22Rv1 (cell line): ENCODE data around the gene EVC.
A peak's percentile ranks its signal among the peaks of the same experiment; 100 is the strongest.

Experiments used
- H3K27ac ChIP-seq: fragments of 450-650 bp; 2 replicates; pipeline ENCODE4 v1.5.1; 2017
- ZFX ChIP-seq: fragments of 450-650 bp; IDR thresholded peaks from 2 replicates; pipeline ENCODE4 v1.6.1; 2017; ENCODE audit warnings: antibody characterized with exemption, borderline replicate concordance
- TF ChIP-seq, protein P1 (sequence below): fragments of 450-650 bp; IDR thresholded peaks from 2 replicates; pipeline ENCODE4 v1.5.1; 2017; ENCODE audit warnings: mild to moderate bottlenecking

EVC gene

DNA sequence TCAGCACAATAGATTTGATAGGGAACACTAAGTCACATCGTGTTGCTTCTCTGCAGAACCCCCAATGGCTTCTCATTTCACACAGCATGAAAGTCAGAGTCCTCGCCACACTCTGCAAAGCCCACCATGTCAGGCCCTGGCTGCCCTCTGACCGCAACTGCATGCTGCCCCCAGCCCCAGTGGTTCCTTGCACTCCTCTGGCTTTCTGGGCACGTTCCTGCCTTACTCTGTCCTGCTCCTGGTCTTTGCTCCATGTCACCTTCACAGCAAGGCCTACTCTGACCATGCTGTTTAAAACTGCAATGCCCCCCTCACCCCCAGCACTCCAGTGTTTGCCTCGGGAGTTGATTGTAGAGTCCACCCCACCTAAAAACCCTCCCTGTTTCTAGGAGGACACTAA lies 78.1 kb downstream of the EVC start:
- no peak overlapping the region for H3K27ac ChIP-seq
- no peak for TF ChIP-seq ZFX
- TF ChIP-seq, protein P1, sequence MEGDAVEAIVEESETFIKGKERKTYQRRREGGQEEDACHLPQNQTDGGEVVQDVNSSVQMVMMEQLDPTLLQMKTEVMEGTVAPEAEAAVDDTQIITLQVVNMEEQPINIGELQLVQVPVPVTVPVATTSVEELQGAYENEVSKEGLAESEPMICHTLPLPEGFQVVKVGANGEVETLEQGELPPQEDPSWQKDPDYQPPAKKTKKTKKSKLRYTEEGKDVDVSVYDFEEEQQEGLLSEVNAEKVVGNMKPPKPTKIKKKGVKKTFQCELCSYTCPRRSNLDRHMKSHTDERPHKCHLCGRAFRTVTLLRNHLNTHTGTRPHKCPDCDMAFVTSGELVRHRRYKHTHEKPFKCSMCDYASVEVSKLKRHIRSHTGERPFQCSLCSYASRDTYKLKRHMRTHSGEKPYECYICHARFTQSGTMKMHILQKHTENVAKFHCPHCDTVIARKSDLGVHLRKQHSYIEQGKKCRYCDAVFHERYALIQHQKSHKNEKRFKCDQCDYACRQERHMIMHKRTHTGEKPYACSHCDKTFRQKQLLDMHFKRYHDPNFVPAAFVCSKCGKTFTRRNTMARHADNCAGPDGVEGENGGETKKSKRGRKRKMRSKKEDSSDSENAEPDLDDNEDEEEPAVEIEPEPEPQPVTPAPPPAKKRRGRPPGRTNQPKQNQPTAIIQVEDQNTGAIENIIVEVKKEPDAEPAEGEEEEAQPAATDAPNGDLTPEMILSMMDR: no peak

DNA sequence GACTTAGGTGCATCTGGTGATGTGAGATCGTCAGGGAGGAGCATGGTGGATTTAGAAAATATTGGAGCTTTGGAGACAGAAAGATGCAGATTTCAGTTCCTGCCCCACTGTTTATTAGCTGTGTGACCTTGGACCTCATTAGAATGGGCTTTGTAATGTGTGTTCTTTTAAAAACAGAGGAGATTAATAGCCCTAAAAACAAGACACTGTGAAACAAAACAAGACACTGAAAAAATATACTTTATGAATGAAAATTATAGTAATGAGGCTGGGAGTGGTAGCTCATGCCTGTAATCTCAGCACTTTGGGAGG lies 79.5 kb downstream of the EVC start:
- H3K27ac ChIP-seq: no peak overlapping the region
- no peak for TF ChIP-seq ZFX
- TF ChIP-seq, protein P1: peak; percentile 58

DNA sequence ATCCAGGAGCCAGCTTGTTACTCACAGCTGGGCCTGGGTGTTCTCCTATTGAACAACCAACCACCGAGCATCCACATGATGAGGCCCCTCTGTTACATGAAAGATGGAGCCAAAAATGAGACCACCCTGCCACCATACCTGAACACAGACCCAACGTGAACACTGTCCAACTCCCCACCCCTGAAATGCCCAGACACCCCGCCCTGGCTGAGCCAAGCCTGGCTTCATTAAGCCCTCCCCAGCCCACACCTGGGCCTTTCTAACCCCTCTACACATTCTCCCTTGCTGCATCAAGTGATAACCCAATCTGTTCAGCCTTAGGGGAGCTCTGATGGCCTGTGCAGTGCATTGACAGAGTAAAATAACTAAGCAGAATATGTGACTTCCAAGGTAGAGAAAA lies 80.7 kb downstream of the EVC start:
- no peak overlapping the region for H3K27ac ChIP-seq
- TF ChIP-seq, protein P1: no peak
- no peak for TF ChIP-seq ZFX

DNA sequence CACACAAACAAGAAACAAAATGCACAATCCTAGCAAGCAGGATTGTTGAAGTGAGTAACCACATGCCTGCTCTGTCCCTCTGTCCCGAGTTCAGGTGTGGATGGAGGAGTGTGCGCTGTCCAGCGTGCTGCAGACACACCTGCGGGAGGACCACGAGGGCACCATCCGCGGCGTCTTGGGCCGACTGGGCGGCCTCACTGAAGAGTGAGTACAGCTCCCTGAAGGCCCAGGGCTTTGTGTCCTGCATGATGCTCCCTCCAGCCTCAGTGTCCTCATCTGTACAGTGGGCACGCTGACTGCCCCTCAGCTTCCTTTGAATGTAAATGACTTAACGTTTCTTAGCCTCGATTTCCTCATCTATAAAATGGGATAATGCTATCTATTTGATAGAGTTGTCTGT lies 82.5 kb downstream of the EVC start:
- no peak overlapping the region for H3K27ac ChIP-seq
- no peak for TF ChIP-seq ZFX
- TF ChIP-seq, protein P1: no peak

DNA sequence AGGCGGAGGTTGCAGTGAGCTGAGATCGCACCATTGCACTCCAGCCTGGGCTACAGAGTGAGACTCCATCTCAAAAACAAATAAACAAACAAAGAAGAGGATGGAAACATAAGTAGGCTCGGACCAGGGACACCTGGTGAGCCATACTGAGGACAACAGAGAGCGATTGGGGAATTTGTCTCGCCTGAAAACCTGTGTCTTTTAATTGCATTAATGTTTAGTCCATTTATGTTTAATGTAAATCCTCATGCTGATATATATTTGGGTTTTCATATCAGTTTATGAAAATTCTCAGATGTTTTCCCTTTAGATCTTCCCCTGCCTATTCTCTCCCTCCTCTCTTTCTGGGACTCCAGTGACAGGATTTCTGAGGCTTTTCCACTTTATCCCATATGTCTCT lies 84.6 kb downstream of the EVC start:
- H3K27ac ChIP-seq: no peak overlapping the region
- TF ChIP-seq ZFX: no peak
- TF ChIP-seq, protein P1: no peak

DNA sequence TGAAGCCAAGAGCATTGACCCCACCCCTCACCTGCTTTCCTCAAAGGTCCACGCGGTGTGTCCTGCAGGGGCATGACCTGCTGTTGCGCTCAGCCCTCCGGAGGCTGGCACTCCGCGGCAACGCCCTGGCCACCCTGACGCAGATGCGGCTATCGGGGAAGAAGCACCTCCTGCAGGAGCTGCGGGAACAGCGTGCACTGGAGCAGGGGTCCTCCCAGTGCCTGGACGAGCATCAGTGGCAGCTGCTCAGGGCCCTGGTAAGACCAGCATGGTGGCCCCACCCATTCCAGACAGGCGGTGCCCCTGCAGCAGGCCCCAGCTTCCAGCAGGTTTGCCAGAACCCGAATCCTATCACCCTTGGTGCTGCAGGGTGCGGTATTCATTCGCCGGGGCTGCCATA lies 86.0 kb downstream of the EVC start:
- TF ChIP-seq, protein P1: no peak
- TF ChIP-seq ZFX: no peak
- H3K27ac ChIP-seq: no peak overlapping the region

DNA sequence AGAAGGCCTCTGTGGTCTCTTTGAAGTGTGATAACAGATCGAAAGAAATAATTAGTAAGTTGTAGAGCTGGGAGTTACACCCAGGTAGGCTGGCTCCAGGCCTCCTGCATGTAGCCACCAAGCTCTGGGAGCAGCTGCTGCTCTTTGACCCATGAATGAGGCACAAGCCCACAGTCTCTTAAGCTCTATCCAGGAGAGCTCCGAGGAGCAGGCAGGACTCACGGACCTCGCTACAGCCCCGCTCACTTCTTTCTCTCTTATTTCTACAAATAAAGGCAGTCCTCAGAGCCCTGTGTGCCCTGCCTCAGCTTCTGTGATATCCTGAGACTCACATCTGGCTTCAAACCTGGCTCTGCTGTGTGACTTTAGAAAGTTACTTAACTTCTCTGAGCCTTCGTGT lies 86.9 kb downstream of the EVC start:
- no peak overlapping the region for H3K27ac ChIP-seq
- no peak for TF ChIP-seq ZFX
- TF ChIP-seq, protein P1: no peak
